ENCODE results near the gene IDI2.

Gene IDI2

GRCh38 chr10:1007583-1007982 is 18.1 kb downstream of the IDI2 start:
- DNase-seq = no peak

GRCh38 chr10:1006573-1006972 is 19.1 kb downstream of the IDI2 start:
- no peak for DNase-seq
- no peak for ATAC-seq

More at GRCh38 chr10:1007583-1007982, 18.1 kb downstream of the IDI2 start:
- no peak for ATAC-seq

- no peak for ATAC-seq
These were observed 21.6 kb downstream of the IDI2 start for GRCh38 chr10:1003884-1004670.

GRCh38 chr10:1002425-1003006 is 23.1 kb downstream of the IDI2 start:
- ATAC-seq (no peak), DNase-seq (no peak)

More at GRCh38 chr10:1003884-1004670, 21.6 kb downstream of the IDI2 start:
- no peak for DNase-seq

GRCh38 chr10:997266-998022 is 28.2 kb downstream of the IDI2 start:
- no peak for ATAC-seq
- no peak for DNase-seq

GRCh38 chr10:996031-996430 is 29.6 kb downstream of the IDI2 start:
- ATAC-seq (no peak), DNase-seq (no peak)

- ATAC-seq (no peak), DNase-seq (no peak)
These were observed 30.1 kb downstream of the IDI2 start for GRCh38 chr10:995559-995926.

GRCh38 chr10:994836-995558 is 30.7 kb downstream of the IDI2 start:
- no peak for ATAC-seq
- no peak for DNase-seq

- ATAC-seq (no peak), DNase-seq (no peak)
These were observed 32.8 kb downstream of the IDI2 start for GRCh38 chr10:992871-993270.

GRCh38 chr10:992467-992866 is 33.2 kb downstream of the IDI2 start:
- ATAC-seq (no peak), DNase-seq (no peak)

GRCh38 chr10:990808-991207 is 34.9 kb downstream of the IDI2 start:
- DNase-seq = no peak
- ATAC-seq = no peak

- DNase-seq (peak; percentile 17), ATAC-seq (peak; percentile 37)
These were observed 36.8 kb downstream of the IDI2 start for GRCh38 chr10:988667-989545.

- DNase-seq (peak; percentile 97), ATAC-seq (peak; percentile 99)
These were observed 37.6 kb downstream of the IDI2 start, which contains the start of gene GTPBP4 for GRCh38 chr10:987870-988666. TSS of gene GTPBP4 (plus strand) at chr10:988434. CDS start at chr10:988480, 46 bp downstream.

- ATAC-seq = no peak
- no peak for DNase-seq
These were observed 38.1 kb downstream of the IDI2 start for GRCh38 chr10:987620-987869.

- DNase-seq (no peak), ATAC-seq (no peak)
These were observed 38.6 kb downstream of the IDI2 start for GRCh38 chr10:986881-987619.

GRCh38 chr10:986137-986825 is 39.4 kb downstream of the IDI2 start:
- no peak for DNase-seq
- no peak for ATAC-seq

- no peak for ATAC-seq
- DNase-seq = no peak
These were observed 40.3 kb downstream of the IDI2 start for GRCh38 chr10:985361-985760.

GRCh38 chr10:983971-984655 is 41.5 kb downstream of the IDI2 start:
- ATAC-seq (no peak), DNase-seq (no peak)

- DNase-seq (no peak), ATAC-seq (no peak)
These were observed 42.3 kb downstream of the IDI2 start for GRCh38 chr10:983401-983800.
